Activated CD4-positive, alpha-beta T cell treated with anti-CD3 and anti-CD28 coated beads, Interleukin-2, amount 10 ng/mL, durations not matched to agents 7 days and 5 days (primary cell): Measurements from ENCODE around the gene CNGA2. TPM values are rescaled to one million over a fixed set of nuclear protein-coding genes. Genes with fewer than 3 reads are reported as not detected.
A peak's percentile ranks its signal among the peaks of the same experiment; 100 is the strongest.

Experiments used
- CTCF ChIA-PET: fragments of 350-600 bp; sonication (Branson Sonifier 250); formaldehyde crosslinking; loops from one replicate; lab custom pipeline; 2021; ENCODE audit warnings: antibody characterized with exemption; lab: Charles Lee
- POLR2A ChIA-PET: fragments of 350-600 bp; sonication (Branson Sonifier 250); formaldehyde crosslinking; loops from one replicate; lab custom pipeline; 2021; ENCODE audit warnings: antibody characterized with exemption; lab: Charles Lee
- DNase-seq: peaks from one replicate; pipeline ENCODE4 v3.0.0-alpha.2; 2020
- H3K27ac Mint-ChIP-seq: one replicate; pipeline ENCODE4 v1.8.0; 2021; ENCODE audit warnings: mild to moderate bottlenecking, moderate library complexity, mixed read lengths
- H3K27me3 Mint-ChIP-seq: one replicate; pipeline ENCODE4 v1.8.0; 2021; ENCODE audit warnings: mixed read lengths
- H3K36me3 Mint-ChIP-seq: one replicate; pipeline ENCODE4 v1.8.0; 2021; ENCODE audit warnings: low read depth, mixed read lengths
- H3K4me1 Mint-ChIP-seq: one replicate; pipeline ENCODE4 v1.8.0; 2021; ENCODE audit warnings: mixed read lengths
- H3K4me3 Mint-ChIP-seq: one replicate; pipeline ENCODE4 v1.8.0; 2021; ENCODE audit warnings: mild to moderate bottlenecking, moderate library complexity, mixed read lengths
- H3K9me3 Mint-ChIP-seq: one replicate; pipeline ENCODE4 v1.8.0; 2021; ENCODE audit warnings: mixed read lengths
- total RNA-seq, 2 experiments: library from RNA; stranded (reverse); gene quantifications; one replicate each; pipeline ENCODE4 v1.2.3, GENCODE V29; 2021

Gene CNGA2
- total RNA-seq, 2 experiments from 2014 or later, result not detected

DNA sequence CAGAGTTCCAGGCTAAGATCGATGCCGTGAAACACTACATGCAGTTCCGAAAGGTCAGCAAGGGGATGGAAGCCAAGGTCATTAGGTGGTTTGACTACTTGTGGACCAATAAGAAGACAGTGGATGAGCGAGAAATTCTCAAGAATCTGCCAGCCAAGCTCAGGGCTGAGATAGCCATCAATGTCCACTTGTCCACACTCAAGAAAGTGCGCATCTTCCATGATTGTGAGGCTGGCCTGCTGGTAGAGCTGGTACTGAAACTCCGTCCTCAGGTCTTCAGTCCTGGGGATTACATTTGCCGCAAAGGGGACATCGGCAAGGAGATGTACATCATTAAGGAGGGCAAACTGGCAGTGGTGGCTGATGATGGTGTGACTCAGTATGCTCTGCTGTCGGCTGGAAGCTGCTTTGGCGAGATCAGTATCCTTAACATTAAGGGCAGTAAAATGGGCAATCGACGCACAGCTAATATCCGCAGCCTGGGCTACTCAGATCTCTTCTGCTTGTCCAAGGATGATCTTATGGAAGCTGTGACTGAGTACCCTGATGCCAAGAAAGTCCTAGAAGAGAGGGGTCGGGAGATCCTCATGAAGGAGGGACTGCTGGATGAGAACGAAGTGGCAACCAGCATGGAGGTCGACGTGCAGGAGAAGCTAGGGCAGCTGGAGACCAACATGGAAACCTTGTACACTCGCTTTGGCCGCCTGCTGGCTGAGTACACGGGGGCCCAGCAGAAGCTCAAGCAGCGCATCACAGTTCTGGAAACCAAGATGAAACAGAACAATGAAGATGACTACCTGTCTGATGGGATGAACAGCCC lies 9.3 kb downstream of the CNGA2 start:
- Mint-ChIP-seq H3K27me3 (no peaks in the 10 kb centered on the region), H3K9me3 (no peaks in the 10 kb centered on the region), H3K4me1 (no peaks in the 10 kb centered on the region), H3K27ac (no peak overlapping the region), H3K4me3 (no peak overlapping the region), H3K36me3 (no peaks in the 10 kb centered on the region)
- CTCF ChIA-PET, result no interaction called here
- DNase-seq, result no peak
- POLR2A ChIA-PET, result no interaction called here

DNA sequence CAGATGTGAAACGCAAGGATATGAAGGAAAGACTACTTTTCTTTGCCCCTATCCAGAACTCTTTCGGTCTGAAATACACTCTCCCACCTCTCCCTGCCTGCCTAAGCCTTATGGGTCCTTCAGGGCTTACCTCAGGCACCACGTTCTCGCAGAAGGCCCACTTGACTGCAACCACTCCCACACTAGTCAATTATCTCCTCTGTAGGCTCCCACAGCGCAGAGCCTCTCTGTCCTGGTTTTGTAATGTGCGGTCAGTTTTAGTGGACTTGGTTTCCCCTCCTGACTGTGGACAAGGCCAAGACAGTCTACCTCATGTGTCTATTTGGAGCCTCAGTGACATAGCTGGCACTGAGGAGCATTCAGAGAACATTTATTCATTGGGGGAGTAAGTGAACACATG lies 11.1 kb downstream of the CNGA2 start:
- DNase-seq, result no peak
- H3K9me3 Mint-ChIP-seq, result no peaks in the 10 kb centered on the region
- ChIA-PET POLR2A (no interaction called here), CTCF (no interaction called here)
- no peak overlapping the region for H3K27ac Mint-ChIP-seq
- no peaks in the 10 kb centered on the region for H3K36me3 Mint-ChIP-seq
- H3K4me1 Mint-ChIP-seq, result no peaks in the 10 kb centered on the region
- H3K27me3 Mint-ChIP-seq, result no peaks in the 10 kb centered on the region
- no peak overlapping the region for H3K4me3 Mint-ChIP-seq

DNA sequence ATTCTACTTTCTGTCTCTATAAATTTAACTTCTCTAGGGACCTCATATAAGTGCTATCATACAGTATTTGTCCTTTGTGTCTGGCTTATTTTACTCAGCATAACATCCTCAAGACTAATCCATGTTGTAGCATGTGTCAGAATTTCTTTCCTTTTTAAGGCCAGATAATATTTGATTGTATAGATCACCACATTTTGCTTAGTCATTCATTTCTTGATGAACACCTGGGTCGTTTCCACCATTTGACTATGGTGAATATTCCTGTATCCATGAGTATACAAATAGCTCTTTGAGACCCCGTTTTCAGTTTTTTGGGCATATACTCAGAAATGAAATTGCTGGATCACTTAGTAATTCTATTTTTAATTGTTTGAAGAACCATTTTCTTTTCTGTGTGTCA lies 12.0 kb downstream of the CNGA2 start:
- Mint-ChIP-seq H3K4me1 (no peaks in the 10 kb centered on the region), H3K36me3 (no peaks in the 10 kb centered on the region), H3K9me3 (no peaks in the 10 kb centered on the region), H3K27ac (no peak overlapping the region), H3K27me3 (no peaks in the 10 kb centered on the region), H3K4me3 (no peak overlapping the region)
- ChIA-PET CTCF (interaction anchor here (0.6 kb wide), 1 partner anchor 608 kb away, joined by 3 read pairs; no protein-coding TSS in a partner anchor), POLR2A (no interaction called here)
- DNase-seq, result no peak

DNA sequence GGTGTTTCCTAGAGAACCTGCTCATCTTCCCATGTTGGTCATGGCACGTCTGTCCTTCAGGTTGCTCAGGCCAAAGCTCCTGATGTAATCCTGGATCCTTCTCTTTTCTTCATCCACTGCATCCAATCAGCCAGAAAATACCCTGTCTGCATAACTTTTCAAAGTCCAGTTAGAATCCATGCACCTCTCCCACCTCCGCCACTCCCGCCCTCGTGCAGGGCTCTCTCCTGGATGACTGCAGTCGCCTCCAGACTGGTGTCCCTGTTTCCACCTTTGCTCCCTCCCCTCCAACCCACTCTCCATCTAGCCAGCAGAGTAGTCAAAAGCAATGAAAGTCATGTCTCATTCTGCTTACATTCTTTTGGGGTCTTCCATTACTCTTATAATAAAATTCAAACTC lies 16.0 kb downstream of the CNGA2 start:
- CTCF ChIA-PET, result interaction anchor here (0.6 kb wide), 2 partner anchors 50 to 668 kb away, joined by 4 to 6 read pairs; no protein-coding TSS in a partner anchor
- POLR2A ChIA-PET, result no interaction called here
- Mint-ChIP-seq H3K27me3 (no peaks in the 10 kb centered on the region), H3K4me1 (no peaks in the 10 kb centered on the region), H3K4me3 (no peak overlapping the region), H3K27ac (no peak overlapping the region), H3K36me3 (no peaks in the 10 kb centered on the region), H3K9me3 (no peaks in the 10 kb centered on the region)
- DNase-seq, result no peak

DNA sequence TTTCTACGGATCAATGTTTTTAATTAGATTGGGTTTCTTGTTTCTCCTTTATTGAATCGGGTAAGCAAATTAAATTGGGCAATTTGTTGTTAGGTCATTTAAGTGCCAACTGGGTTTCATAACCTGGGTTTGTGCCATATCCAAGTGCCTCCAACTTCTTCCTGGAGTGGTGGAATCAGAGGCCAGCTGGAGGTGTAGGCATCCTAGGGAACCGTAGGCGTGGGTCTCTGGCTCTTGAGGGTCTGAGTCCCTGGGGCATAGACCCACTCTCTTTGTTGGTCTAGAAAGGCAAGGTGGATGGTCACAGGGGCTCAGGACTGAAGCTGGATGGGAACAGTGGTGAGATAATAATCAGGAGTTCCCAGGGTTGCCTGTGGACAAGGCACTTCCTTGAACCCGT lies 18.3 kb downstream of the CNGA2 start:
- Mint-ChIP-seq H3K4me1 (no peaks in the 10 kb centered on the region), H3K4me3 (no peak overlapping the region), H3K9me3 (no peaks in the 10 kb centered on the region), H3K27ac (no peak overlapping the region), H3K36me3 (no peaks in the 10 kb centered on the region), H3K27me3 (no peaks in the 10 kb centered on the region)
- ChIA-PET POLR2A (interaction anchor here (0.6 kb wide), 1 partner anchor 318 kb away, joined by 6 read pairs; no protein-coding TSS in a partner anchor), CTCF (interaction anchor here (1.2 kb wide), 2 partner anchors 26 to 880 kb away, joined by 3 read pairs; no protein-coding TSS in a partner anchor)
- no peak for DNase-seq

DNA sequence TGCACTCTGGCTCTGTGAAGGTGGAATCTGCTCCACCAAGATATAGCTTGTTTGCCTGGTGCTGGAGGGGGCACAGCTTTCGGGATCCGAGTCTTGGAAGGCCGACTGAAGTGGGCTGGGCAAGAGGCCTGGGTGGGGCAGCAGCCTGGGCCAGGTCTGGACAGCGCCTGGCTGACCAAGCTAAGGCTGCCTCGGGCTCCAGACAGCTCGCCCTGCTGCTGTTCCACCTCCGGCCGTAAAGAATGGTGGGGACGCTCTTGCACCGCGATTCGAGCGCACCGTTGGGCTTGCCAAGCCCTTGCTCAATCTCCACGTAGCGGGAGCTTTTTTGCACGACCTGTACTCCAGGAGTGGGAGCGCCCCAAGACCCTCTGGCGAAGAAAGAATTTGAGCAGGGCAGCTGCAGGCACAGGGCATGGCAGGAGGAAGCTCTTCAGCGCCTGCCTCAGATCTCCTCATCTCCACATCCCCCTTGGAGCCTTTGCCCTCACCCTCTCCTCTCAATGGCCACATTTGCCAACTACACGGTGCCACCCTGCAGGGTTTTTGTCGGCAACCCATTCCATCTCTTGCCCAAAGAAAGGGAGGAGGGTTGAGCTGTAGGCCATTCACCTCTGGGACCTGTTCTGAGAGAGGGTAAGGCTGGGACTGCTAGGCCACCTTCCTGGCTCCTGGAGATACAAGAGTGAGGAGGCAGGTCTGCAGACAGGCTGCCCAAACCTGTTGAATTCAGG lies 18.9 kb downstream of the CNGA2 start:
- ChIA-PET CTCF (interaction anchor here (1.2 kb wide), 1 partner anchor 879 kb away, joined by 3 read pairs; no protein-coding TSS in a partner anchor), POLR2A (interaction anchor here (0.6 kb wide), 1 partner anchor 317 kb away, joined by 6 read pairs; no protein-coding TSS in a partner anchor)

DNA sequence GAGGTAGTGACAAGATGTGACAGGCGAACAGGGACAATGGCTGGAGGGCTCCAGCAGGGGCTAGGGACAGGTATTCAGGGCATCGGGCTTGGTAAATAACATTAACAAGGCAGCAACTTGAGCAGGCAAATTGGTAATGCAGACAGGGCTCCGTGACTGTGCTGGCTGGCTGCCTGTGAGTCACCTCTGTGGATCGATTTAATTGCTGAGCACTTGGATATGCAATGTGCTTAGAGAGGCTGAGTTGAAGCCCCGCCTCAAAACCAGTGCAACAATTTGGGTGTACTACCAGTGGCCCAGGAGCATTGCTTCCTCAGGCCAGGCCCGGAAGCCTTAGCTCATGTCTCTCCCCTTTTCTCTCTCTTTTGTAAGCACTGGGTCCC lies 19.5 kb downstream of the CNGA2 start:
- no peak for DNase-seq
- Mint-ChIP-seq H3K4me1 (no peaks in the 10 kb centered on the region), H3K4me3 (no peak overlapping the region), H3K36me3 (no peaks in the 10 kb centered on the region), H3K9me3 (no peaks in the 10 kb centered on the region), H3K27ac (no peak overlapping the region), H3K27me3 (no peaks in the 10 kb centered on the region)
- ChIA-PET CTCF (no interaction called here), POLR2A (no interaction called here)

More for the DNA sequence above, 18.9 kb downstream of the CNGA2 start:
- no peak overlapping the region for H3K27ac Mint-ChIP-seq
- H3K9me3 Mint-ChIP-seq, result no peaks in the 10 kb centered on the region
- H3K27me3 Mint-ChIP-seq, result no peaks in the 10 kb centered on the region
- no peak overlapping the region for H3K4me3 Mint-ChIP-seq
- H3K36me3 Mint-ChIP-seq, result no peaks in the 10 kb centered on the region
- DNase-seq, result peak; percentile 7
- no peaks in the 10 kb centered on the region for H3K4me1 Mint-ChIP-seq

DNA sequence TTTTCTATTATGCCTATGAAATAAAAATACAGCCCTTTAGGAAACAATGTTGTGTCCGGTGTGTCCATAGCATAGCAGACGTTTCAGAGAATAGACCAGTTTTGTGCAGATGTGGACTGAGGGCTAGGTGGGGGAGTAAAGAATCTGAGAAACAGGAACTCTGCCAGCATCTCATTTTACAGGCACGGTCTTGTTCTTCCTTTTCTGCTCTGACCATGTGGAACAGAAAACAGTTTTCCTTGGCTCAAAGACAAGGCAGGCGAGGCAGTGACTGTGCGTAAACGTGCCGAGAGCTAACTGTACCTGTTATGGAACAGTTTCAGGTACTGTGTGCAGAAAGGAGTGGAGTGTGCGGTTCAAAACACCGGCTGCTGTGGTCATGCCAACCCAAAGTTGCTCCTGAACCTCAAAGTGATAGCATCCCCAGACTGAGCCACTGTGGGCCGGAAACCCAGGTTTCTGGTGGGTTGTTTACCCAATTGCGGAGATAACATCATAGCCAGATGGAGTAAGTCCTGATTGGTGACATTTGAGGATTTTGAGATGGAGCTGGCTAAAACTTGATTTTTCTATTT lies 20.2 kb downstream of the CNGA2 start:
- no peak for DNase-seq
- CTCF ChIA-PET, result no interaction called here
- H3K27me3 Mint-ChIP-seq, result no peaks in the 10 kb centered on the region
- H3K36me3 Mint-ChIP-seq, result no peaks in the 10 kb centered on the region
- POLR2A ChIA-PET, result no interaction called here
- no peak overlapping the region for H3K4me3 Mint-ChIP-seq
- no peak overlapping the region for H3K27ac Mint-ChIP-seq
- H3K9me3 Mint-ChIP-seq, result no peaks in the 10 kb centered on the region
- no peaks in the 10 kb centered on the region for H3K4me1 Mint-ChIP-seq

DNA sequence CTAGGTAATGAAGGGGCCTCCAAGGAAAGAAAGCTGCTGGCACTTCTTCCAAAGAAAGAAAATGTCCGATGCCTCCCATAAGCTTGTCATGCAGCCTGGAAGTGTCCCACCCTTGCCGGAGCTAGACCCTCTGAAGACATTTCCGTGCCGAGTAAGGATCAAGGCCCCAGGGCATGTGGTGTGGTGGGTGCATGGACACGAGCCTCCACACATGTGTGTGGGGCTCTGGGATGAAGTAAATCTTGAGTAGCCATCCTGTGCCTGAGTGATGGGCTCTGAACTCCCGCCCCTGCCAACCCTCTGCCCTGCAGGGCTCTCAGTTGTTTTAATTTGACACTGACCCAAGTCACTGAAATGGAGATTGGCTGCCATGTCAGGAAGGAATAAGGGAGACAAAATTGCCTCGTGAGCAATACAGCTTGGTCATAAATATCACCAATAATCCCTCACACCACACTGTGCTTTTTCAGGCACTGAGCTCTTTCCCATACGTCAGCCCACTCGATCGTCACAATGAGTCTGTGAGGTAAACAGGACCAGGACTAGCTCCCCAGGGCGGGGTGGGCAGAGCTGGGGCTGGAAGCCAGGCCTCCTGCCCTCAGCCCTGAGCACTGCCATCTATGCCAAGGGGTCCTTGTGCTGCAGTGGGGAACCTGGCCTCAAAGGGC lies 24.6 kb downstream of the CNGA2 start:
- Mint-ChIP-seq H3K4me3 (no peak overlapping the region), H3K36me3 (no peaks in the 10 kb centered on the region), H3K27ac (no peak overlapping the region), H3K27me3 (no peaks in the 10 kb centered on the region), H3K4me1 (no peaks in the 10 kb centered on the region), H3K9me3 (no peaks in the 10 kb centered on the region)
- POLR2A ChIA-PET, result no interaction called here
- CTCF ChIA-PET, result no interaction called here
- DNase-seq, result no peak

DNA sequence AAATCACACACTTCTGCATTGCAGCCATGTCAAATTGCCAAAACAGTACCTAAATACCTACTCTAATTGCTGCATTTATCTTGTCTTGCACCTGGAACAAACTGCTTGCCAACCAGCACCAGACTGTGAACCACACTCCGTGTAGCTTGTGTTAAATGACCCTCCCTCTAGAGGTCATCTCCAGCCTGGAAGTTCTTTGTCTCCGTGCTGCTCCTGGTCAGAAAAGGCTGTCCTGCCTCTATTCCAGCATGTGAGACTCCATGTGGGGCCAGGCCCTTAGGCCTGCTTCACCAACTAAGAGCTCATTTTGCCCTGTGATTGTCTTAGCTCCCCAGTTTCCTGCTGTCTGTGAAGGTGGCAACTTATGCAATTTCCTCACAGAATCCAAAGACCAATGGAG lies 28.3 kb downstream of the CNGA2 start:
- no peaks in the 10 kb centered on the region for H3K36me3 Mint-ChIP-seq
- CTCF ChIA-PET, result no interaction called here
- H3K9me3 Mint-ChIP-seq, result no peaks in the 10 kb centered on the region

DNA sequence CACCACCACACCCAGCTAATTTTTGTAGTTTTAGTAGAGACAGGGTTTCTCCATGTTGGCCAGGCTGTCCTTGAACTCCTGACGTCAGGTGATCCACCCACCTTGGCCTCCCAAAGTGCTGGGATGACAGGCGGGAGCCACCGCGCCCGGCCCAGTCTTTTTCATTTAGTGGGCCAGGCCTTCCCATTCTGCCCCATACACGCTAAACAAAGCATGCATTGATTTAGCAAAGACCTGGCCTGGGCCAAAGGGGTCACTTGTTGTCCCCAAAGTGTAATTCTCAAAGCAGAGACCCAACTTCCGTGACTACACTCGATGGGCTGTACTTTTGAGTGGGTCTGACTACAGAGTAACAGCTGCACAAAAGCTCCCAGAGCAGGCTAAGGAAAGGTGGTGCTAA lies 29.2 kb downstream of the CNGA2 start:
- no peak for DNase-seq
- ChIA-PET POLR2A (no interaction called here), CTCF (no interaction called here)
- H3K4me1 Mint-ChIP-seq, result no peaks in the 10 kb centered on the region
- no peaks in the 10 kb centered on the region for H3K36me3 Mint-ChIP-seq
- no peaks in the 10 kb centered on the region for H3K9me3 Mint-ChIP-seq
- no peaks in the 10 kb centered on the region for H3K27me3 Mint-ChIP-seq
- no peak overlapping the region for H3K4me3 Mint-ChIP-seq
- no peak overlapping the region for H3K27ac Mint-ChIP-seq

More for the DNA sequence above, 28.3 kb downstream of the CNGA2 start:
- Mint-ChIP-seq H3K27me3 (no peaks in the 10 kb centered on the region), H3K4me1 (no peaks in the 10 kb centered on the region), H3K4me3 (no peak overlapping the region), H3K27ac (no peak overlapping the region)
- DNase-seq, result no peak
- POLR2A ChIA-PET, result no interaction called here

DNA sequence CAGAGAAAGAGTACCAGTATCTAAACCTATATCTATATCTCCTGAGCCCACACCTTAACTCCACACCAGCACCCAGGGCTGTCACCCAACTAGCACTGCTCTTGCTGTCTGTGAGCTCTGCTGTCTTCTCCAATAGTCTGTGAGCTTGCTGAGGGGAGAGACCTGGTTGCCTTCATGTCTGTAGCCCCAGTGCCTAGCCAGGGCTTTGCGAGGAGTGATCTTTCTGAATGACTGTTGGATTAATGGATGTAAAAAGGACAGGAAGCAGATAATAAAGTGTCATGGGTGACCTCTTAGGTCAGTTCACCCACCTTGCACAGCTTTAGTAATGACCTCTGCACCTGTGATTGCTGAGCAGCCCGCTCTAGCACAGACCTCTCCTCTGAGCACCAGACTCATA lies 30.5 kb downstream of the CNGA2 start:
- Mint-ChIP-seq H3K9me3 (no peaks in the 10 kb centered on the region), H3K4me1 (no peaks in the 10 kb centered on the region), H3K27me3 (no peaks in the 10 kb centered on the region), H3K27ac (no peak overlapping the region), H3K36me3 (no peaks in the 10 kb centered on the region), H3K4me3 (no peak overlapping the region)
- no peak for DNase-seq
- POLR2A ChIA-PET, result no interaction called here
- CTCF ChIA-PET, result interaction anchor here (1.0 kb wide), 1 partner anchor 13 kb away, joined by 3 read pairs; no protein-coding TSS in a partner anchor
